DND-41 (cell line): ENCODE data around the gene LARP4B.
A peak's percentile ranks its signal among the peaks of the same experiment; 100 is the strongest.

Experiments used
- EZH2 ChIP-seq: IDR thresholded peaks from 3 replicates; pipeline ENCODE4 v1.6.1; 2012; ENCODE audit warnings: borderline replicate concordance, low read depth, mild to moderate bottlenecking, moderate library complexity, low read length, inconsistent platforms; ENCODE audit not compliant: severe bottlenecking
- TF ChIP-seq, protein P1 (sequence below): IDR thresholded peaks from 2 replicates; pipeline ENCODE4 v1.5.1; 2012; ENCODE audit warnings: borderline replicate concordance, low read length, moderate library complexity, mild to moderate bottlenecking; ENCODE audit not compliant: poor library complexity, severe bottlenecking; ENCODE audit errors: extremely low read depth

DNA sequence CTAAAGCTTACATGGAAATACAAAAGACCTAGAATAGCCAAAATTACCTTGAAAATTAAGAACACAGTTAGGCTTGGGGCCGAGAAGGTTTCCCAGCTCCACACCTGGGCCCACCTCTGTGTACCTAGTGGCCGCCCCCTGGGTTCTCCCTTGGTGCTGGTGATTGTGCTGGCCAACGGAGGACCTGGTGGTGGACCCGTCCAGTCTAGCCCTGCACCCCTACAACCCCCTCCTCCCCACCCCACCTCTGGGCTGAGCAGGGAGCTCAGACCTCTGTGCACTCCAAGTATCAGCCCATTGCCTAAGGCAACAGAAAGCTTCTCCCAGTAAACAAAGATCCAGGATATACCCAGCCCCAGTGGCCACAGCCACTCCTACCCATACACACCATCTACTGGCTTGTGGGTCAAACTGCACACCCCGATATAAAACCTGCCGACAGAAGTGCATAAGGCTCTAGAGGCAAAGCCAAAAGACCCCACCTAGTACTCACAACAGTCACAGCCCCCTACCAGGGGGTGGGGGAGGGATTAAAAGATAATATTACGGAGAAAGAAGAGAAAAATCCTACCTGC lies 137.0 kb downstream of the LARP4B start:
- TF ChIP-seq, protein P1, sequence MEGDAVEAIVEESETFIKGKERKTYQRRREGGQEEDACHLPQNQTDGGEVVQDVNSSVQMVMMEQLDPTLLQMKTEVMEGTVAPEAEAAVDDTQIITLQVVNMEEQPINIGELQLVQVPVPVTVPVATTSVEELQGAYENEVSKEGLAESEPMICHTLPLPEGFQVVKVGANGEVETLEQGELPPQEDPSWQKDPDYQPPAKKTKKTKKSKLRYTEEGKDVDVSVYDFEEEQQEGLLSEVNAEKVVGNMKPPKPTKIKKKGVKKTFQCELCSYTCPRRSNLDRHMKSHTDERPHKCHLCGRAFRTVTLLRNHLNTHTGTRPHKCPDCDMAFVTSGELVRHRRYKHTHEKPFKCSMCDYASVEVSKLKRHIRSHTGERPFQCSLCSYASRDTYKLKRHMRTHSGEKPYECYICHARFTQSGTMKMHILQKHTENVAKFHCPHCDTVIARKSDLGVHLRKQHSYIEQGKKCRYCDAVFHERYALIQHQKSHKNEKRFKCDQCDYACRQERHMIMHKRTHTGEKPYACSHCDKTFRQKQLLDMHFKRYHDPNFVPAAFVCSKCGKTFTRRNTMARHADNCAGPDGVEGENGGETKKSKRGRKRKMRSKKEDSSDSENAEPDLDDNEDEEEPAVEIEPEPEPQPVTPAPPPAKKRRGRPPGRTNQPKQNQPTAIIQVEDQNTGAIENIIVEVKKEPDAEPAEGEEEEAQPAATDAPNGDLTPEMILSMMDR = peak; percentile 40
- no peak for TF ChIP-seq EZH2
